Astrocyte (in vitro differentiated cells and primary cell): ENCODE results near the gene KCNIP2. TPM values are rescaled to one million over a fixed set of nuclear protein-coding genes. Genes with fewer than 3 reads are reported as not detected.

ENCODE experiments used
- DNase-seq: peaks from one replicate; pipeline ENCODE4 v3.0.0-alpha.2; 2010; ENCODE audit warnings: low read depth
- FAIRE-seq: peaks from 2 replicates; lab custom pipeline; 2011; peaks lifted over from hg19 to GRCh38; lab: Jason Lieb, UNC
- H2AFZ ChIP-seq: 2 replicates; pipeline ENCODE4 v1.6.0; 2012; ENCODE audit warnings: low read depth, low read length, inconsistent platforms
- H3K27ac ChIP-seq: 2 replicates; pipeline ENCODE4 v1.5.1; 2011; ENCODE audit warnings: low read depth, low read length, inconsistent platforms
- H3K27me3 ChIP-seq: 2 replicates; pipeline ENCODE4 v1.6.0; 2011; ENCODE audit warnings: low read length, inconsistent platforms; ENCODE audit not compliant: insufficient read depth
- H3K36me3 ChIP-seq: 2 replicates; pipeline ENCODE4 v1.5.1; 2011; ENCODE audit warnings: low read length, inconsistent platforms; ENCODE audit not compliant: insufficient read depth
- H3K4me1 ChIP-seq: 2 replicates; pipeline ENCODE4 v1.5.1; 2011; ENCODE audit warnings: low read length, inconsistent platforms; ENCODE audit not compliant: insufficient read depth
- H3K4me2 ChIP-seq: 2 replicates; pipeline ENCODE4 v1.6.0; 2012; ENCODE audit warnings: low read length, inconsistent platforms
- H3K4me3 ChIP-seq: 2 replicates; pipeline ENCODE4 v1.5.1; 2011; ENCODE audit warnings: low read depth, mild to moderate bottlenecking, low read length, inconsistent platforms; ENCODE audit not compliant: insufficient read depth
- H3K79me2 ChIP-seq: 2 replicates; pipeline ENCODE4 v1.6.0; 2012; ENCODE audit warnings: mild to moderate bottlenecking, low read length, inconsistent platforms; ENCODE audit not compliant: insufficient read depth
- H3K9ac ChIP-seq: 2 replicates; pipeline ENCODE4 v1.6.0; 2012; ENCODE audit warnings: mild to moderate bottlenecking, low read length, inconsistent platforms
- H3K9me3 ChIP-seq: 2 replicates; pipeline ENCODE4 v1.5.1; 2012; ENCODE audit warnings: low read depth, mild to moderate bottlenecking, low read length, inconsistent platforms; ENCODE audit not compliant: insufficient read depth
- H4K20me1 ChIP-seq: 2 replicates; pipeline ENCODE4 v1.6.0; 2012; ENCODE audit warnings: low read length, inconsistent platforms; ENCODE audit not compliant: insufficient read depth
- H3K27ac Mint-ChIP-seq: one replicate; pipeline ENCODE4 v1.8.0; 2021; ENCODE audit warnings: mild to moderate bottlenecking, mixed read lengths; ENCODE audit not compliant: unreplicated experiment
- H3K27me3 Mint-ChIP-seq: one replicate; pipeline ENCODE4 v1.8.0; 2021; ENCODE audit warnings: low read depth, mixed read lengths; ENCODE audit not compliant: unreplicated experiment
- H3K36me3 Mint-ChIP-seq: one replicate; pipeline ENCODE4 v1.8.0; 2021; ENCODE audit warnings: low read depth, mixed read lengths; ENCODE audit not compliant: unreplicated experiment
- H3K4me1 Mint-ChIP-seq: one replicate; pipeline ENCODE4 v1.8.0; 2021; ENCODE audit warnings: low read depth, mixed read lengths; ENCODE audit not compliant: unreplicated experiment
- H3K4me3 Mint-ChIP-seq: one replicate; pipeline ENCODE4 v1.8.0; 2021; ENCODE audit warnings: mild to moderate bottlenecking, moderate library complexity, mixed read lengths; ENCODE audit not compliant: unreplicated experiment
- H3K9me3 Mint-ChIP-seq: one replicate; pipeline ENCODE4 v1.8.0; 2021; ENCODE audit warnings: mild to moderate bottlenecking, mixed read lengths; ENCODE audit not compliant: unreplicated experiment
- EZH2 ChIP-seq: IDR thresholded peaks from 2 replicates; pipeline ENCODE4 v1.6.1; 2012; ENCODE audit warnings: mild to moderate bottlenecking, low read length, inconsistent platforms; ENCODE audit not compliant: insufficient read depth
- total RNA-seq: library from RNA; stranded (reverse); gene quantifications from 2 replicates; pipeline ENCODE4 v1.2.1, GENCODE V29; 2021
- TF ChIP-seq, protein P1 (sequence below): IDR thresholded peaks from 2 replicates; pipeline ENCODE4 v1.5.1; 2011; ENCODE audit warnings: low read depth, mild to moderate bottlenecking, inconsistent platforms, low read length, moderate library complexity; ENCODE audit not compliant: insufficient read depth

The KCNIP2 gene
- total RNA-seq, 1 donor from 2014 or later: 2.5 TPM

DNA sequence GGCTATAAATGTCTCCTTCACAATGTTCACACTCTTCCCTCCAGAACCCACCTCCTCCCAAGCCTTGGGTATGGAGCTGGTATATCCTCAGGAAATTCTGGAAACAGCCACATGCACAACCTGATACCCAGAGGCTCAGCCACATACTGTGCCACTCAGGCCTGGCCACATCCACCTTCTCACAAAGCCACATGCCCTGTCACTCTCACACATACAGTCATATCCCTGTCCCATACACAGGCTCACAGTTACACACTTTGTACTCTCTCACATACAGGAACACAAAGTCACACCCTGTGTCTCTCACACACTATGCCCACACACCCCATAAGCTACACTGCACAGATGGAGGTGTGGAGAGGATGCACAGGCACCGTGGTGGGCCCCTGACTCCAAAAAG is 10.1 kb downstream of the KCNIP2 start:
- no peak overlapping the region for H3K4me3 Mint-ChIP-seq
- Histone ChIP-seq H3K9ac (no peak overlapping the region), H3K27me3 (no peaks in the 10 kb centered on the region), H4K20me1 (peaks cover 10% of the 10 kb centered on the region), H2AFZ (no peak overlapping the region), H3K4me3 (no peak overlapping the region), H3K27ac (no peak overlapping the region), H3K36me3 (no peaks in the 10 kb centered on the region), H3K4me1 (peaks cover 16% of the 10 kb centered on the region), H3K9me3 (no peaks in the 10 kb centered on the region), H3K79me2 (no peaks in the 10 kb centered on the region), H3K4me2 (no peak overlapping the region)
- no peaks in the 10 kb centered on the region for H3K27me3 Mint-ChIP-seq
- H3K9me3 Mint-ChIP-seq: no peaks in the 10 kb centered on the region
- no peak for TF ChIP-seq EZH2
- TF ChIP-seq, protein P1, sequence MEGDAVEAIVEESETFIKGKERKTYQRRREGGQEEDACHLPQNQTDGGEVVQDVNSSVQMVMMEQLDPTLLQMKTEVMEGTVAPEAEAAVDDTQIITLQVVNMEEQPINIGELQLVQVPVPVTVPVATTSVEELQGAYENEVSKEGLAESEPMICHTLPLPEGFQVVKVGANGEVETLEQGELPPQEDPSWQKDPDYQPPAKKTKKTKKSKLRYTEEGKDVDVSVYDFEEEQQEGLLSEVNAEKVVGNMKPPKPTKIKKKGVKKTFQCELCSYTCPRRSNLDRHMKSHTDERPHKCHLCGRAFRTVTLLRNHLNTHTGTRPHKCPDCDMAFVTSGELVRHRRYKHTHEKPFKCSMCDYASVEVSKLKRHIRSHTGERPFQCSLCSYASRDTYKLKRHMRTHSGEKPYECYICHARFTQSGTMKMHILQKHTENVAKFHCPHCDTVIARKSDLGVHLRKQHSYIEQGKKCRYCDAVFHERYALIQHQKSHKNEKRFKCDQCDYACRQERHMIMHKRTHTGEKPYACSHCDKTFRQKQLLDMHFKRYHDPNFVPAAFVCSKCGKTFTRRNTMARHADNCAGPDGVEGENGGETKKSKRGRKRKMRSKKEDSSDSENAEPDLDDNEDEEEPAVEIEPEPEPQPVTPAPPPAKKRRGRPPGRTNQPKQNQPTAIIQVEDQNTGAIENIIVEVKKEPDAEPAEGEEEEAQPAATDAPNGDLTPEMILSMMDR: no peak
- DNase-seq (no peak), FAIRE-seq (no peak)
- peaks cover 10% of the 10 kb centered on the region for H3K4me1 Mint-ChIP-seq
- H3K36me3 Mint-ChIP-seq: peaks cover 4% of the 10 kb centered on the region
- no peak overlapping the region for H3K27ac Mint-ChIP-seq

DNA sequence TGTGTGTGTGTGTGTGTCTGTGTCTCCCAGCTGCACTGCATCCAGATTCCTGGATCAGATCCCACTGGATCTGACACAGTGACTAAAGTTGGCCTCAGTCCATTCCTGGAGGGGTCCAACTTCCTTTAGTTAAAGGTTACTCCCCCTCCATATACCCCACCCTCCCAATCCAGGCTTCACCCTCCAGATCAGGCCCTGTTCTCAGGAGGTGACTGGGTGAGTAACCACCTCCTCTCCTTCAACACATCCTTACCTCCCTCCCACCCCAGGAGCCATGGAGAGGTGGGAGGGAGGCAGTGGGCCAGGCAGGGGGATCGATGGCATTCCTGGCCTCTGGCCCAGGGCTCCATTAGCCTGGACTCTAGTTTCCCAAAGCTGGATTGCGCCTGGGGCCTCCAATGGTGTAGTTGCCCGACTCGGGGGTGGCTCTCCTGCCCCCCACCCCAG is 11.3 kb downstream of the KCNIP2 start:
- FAIRE-seq (no peak), DNase-seq (no peak)
- no peak overlapping the region for H3K27ac Mint-ChIP-seq
- peaks cover 10% of the 10 kb centered on the region for H3K4me1 Mint-ChIP-seq
- no peaks in the 10 kb centered on the region for H3K9me3 Mint-ChIP-seq
- H3K27ac ChIP-seq: no peak overlapping the region
- no peak overlapping the region for H3K4me3 Mint-ChIP-seq
- TF ChIP-seq, protein P1: no peak
- no peak for TF ChIP-seq EZH2
- peaks cover 9% of the 10 kb centered on the region for H3K36me3 Mint-ChIP-seq
- H3K9ac ChIP-seq: no peak overlapping the region
- no peaks in the 10 kb centered on the region for H3K27me3 ChIP-seq
- no peak overlapping the region for H2AFZ ChIP-seq
- no peak overlapping the region for H3K4me2 ChIP-seq
- H3K79me2 ChIP-seq: no peaks in the 10 kb centered on the region
- peaks cover 6% of the 10 kb centered on the region for H4K20me1 ChIP-seq
- H3K36me3 ChIP-seq: no peaks in the 10 kb centered on the region
- H3K4me3 ChIP-seq: no peak overlapping the region
- H3K9me3 ChIP-seq: no peaks in the 10 kb centered on the region
- peaks cover 16% of the 10 kb centered on the region for H3K4me1 ChIP-seq
- H3K27me3 Mint-ChIP-seq: no peaks in the 10 kb centered on the region

DNA sequence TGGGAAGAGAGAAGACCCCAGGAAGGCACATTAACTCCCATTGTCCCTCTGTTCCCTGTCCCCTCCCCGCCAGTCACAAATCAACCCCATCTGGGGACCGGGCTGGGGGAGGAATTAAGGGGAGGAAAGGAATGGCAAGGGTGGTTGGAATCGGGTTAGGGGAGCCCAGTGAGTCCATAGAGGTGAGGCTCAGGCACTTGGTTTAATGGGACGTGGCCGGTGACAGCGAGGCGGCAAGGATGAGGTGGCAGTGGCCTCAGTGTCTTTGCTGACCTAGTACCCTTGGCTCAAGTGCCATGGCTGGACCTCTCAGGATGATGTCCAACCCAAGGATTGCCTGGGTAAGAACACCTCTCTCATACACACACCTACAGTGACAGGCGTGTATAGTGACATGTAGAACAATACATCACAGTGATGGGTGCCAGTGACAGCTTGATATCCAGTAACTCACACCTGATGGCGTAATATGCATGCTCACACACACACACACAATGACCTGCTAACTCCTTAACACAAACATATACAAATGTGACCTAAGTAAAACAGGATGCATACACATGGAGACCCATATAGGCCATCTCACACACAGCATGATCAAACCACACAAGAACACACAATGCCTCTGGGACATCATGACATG is 12.3 kb downstream of the KCNIP2 start:
- H3K4me2 ChIP-seq: peak overlapping the region; percentile 97
- H3K9ac ChIP-seq: peak overlapping the region; percentile 47
- Mint-ChIP-seq H3K4me3 (peak overlapping the region; percentile 78), H3K9me3 (no peaks in the 10 kb centered on the region), H3K27ac (no peak overlapping the region), H3K4me1 (peaks cover 10% of the 10 kb centered on the region), H3K27me3 (no peaks in the 10 kb centered on the region), H3K36me3 (peaks cover 13% of the 10 kb centered on the region)
- H2AFZ ChIP-seq: peak overlapping the region; percentile 85
- FAIRE-seq (peak; percentile 70), DNase-seq (no peak)
- H3K4me1 ChIP-seq: peaks cover 16% of the 10 kb centered on the region
- no peaks in the 10 kb centered on the region for H3K27me3 ChIP-seq
- H3K4me3 ChIP-seq: peak overlapping the region; percentile 65
- H3K79me2 ChIP-seq: no peaks in the 10 kb centered on the region
- H3K27ac ChIP-seq: no peak overlapping the region
- H4K20me1 ChIP-seq: peaks cover 6% of the 10 kb centered on the region
- H3K36me3 ChIP-seq: no peaks in the 10 kb centered on the region
- TF ChIP-seq EZH2: no peak
- TF ChIP-seq, protein P1: no peak
- H3K9me3 ChIP-seq: no peaks in the 10 kb centered on the region
